T follicular helper cell (primary cell): Measurements from ENCODE around the gene ASCC3.
"Not testable (repeated sequence)": the region's sequence is repeated elsewhere in the genome, so short reads cannot be mapped to it uniquely, and the experiment has no call there.

Source experiments
- DNase-seq: peaks from one replicate; pipeline ENCODE4 v3.0.0-alpha.2; 2020; ENCODE audit warnings: low read depth

The ASCC3 gene

DNA sequence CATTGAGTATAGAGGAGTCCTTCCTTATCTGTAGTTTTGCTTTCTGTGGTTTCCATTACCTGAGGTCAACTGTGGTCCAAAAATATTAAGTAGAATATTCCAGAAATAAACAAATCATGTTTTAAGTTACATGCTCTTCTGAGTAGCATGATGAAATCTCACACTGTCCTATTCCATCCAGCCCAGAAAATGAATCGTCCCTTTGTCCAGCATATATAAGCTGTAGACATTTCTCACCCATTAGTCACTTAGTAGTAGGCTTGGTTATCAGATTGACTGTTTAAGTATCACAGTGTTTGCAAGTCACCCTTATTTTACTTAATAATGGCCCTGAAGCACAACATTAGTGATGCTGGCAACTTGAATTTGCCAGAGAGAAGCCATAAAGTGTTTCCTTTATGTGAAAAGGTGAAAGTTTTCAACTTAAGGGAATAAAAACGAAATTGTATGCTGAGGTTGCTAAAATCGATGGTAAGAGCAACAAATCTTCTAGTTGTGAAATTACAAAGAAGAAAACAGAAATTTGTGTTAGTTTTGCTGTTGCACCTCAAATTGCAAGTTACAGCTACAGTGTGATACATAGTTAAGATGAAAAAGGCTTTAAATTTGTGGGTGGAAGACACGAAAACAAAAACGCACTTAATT lies 217.8 kb downstream of the ASCC3 start:
- DNase-seq, result no peak

DNA sequence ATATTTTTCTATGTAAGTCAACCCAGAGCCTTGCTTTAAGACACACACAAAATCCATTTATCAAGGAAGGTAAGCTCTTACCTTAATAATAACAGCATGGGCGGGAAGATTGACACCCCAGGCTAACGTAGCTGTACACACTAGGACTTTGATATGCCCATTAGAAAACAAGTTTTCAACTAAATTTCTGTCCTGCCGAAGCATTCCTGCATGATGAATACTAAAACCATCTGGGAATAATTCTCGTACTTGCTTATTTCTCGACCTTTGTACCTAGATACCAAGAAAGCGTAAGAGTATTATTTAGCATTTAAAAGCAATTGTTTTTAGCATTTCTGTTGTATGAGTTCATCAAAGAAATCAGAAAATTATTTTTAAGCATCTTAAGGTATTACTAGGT lies 218.9 kb downstream of the ASCC3 start:
- no peak for DNase-seq

DNA sequence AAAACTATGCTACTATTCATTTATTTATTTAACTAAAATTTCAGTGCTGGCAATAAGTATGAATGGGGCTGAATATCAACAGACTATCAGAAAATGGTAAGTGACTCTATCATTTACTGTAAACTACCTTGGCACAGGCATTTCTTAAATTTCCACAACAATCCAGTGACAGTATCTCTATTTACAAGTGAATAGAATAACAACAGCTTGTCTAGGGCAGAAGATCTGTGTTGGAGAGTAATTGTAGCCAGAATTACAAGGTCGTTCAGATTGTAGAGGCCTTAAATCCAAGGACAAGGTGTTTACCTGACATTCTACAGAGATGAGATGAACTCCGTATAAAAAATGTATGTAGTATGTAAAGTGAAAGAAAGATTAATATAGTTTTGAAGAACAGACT lies 222.6 kb downstream of the ASCC3 start:
- DNase-seq, result no peak

DNA sequence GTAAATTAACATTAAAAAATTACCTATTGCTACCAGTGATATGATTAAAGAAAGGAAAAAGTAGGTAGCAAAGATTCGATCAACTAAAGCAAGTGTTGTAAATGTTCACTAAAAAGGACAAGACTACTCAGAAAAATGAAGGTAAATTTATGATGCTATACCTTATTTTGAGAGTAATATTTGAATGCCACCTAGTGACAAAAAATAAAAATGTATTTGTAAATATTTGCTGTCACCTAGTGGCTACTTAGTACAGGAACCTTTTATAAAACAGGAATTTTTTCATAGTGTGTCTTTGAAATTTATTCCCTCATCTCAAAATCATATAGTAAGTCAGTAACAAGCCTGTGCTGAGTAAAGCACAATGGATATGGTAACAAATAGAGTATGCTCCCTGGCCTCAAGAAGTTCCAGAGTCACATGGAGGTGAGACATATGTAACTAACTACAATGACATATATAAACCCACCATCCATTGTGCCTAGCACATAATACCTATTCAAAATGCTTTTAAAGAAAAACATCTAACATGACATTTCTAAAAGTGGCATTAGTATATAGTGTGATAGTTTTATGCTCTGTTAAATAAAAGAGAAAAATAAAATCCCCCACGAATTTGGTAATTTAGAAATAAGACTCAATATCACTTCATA lies 223.3 kb downstream of the ASCC3 start:
- no peak for DNase-seq

DNA sequence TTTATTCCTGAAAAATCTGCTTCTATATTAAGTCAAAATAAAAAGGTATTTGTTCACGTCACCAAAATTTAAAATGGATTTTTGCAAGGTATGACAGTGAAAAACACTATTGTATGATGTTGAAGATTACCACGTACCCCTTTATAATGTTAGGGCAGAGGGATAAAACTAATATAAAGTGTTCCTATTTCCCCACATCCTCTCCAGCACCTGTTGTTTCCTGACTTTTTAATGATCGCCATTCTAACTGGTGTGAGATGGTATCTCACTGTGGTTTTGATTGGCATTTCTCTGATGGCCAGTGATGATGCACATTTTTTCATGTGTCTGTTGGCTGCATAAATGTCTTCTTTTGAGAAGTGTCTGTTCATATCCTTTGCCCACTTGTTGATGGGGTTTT lies 240.0 kb downstream of the ASCC3 start:
- DNase-seq, result not testable (repeated sequence)

DNA sequence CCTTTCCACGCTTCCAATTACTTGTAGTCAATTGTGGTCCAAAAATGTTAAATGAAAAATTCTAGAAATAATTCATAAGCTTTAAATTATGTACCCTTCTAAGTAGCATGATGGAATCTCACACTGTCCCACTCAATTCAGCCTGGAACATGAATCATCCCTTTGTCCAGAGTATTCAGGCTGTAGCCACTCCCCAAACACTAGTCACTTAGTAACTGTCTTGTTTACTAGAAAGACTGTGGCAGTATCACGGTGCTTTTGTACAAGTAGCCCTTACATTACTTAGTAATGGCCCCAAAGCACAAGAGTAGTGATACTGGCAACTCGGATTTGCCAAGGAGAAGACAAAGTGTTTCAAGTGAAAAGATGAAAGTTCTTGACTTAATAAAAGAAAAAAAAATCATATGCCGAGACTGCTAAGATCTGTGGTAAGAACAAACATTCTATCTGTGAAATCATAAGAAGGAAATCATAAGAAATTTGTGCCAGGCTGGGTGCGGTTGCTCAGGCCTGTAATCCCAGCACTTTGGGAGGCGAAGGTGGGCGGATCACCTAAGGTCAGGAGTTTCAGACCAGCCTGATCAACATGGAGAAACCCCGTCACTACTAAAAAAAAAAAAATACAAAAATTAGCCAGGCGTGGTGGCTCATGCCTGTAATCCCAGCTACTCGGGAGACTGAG lies 247.9 kb downstream of the ASCC3 start:
- no peak for DNase-seq

DNA sequence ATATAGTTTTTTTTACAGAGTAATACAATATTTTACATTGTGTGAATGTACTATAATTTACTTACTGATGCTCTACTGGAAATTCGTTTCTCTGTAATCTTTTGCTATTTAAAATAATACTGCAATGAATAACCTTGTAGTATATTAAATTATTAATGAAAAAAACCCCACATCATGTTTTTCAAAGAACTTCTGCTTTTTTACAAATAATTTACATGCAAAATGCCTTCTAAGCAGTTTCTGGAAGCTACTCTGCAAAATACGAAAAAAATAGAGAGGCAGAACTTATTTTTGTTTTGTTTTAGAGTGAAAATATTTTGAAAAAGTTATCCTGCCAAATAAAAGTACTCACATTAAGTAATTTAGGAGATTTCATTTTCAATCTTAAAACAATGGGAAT lies 250.6 kb downstream of the ASCC3 start:
- DNase-seq, result no peak

DNA sequence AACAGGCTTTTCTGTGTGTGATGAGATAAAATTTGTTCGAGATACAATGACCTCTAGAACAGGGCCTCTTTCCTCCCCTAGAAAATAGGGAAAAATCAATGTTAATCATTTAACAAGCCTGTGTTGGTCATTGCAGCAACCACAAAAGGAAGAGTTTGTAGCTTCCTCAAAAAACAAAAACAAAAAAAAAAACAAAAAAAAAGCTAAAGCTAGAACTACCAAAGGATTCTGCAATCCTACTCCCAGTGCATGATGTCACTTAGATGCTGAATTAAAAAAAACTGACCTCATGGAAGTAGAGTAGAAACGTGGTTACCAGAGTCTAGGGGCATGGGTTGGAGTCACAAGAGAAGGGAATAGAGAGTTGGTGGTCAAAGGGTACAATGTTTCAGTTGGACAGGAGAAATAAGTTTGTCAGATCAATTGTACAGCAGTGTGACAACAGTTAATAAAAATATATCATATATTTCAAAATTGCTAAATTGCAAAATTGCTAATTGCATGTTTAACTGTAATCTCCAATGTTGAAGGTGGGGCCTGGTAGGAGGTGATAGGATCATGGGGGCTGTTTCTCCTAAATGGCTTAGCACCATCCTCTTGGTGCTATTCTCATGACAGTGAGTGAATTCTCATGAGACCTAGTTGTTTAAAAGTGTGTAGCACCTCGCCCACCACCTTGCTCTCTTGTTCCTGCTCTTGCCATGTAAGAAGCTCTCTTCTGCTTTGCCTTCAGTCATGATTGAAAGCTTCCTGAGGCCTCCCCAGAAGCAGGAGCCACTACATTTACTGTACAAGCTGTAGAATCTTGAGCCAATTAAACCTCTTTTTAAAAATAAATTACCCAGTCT lies 253.0 kb downstream of the ASCC3 start:
- no peak for DNase-seq

DNA sequence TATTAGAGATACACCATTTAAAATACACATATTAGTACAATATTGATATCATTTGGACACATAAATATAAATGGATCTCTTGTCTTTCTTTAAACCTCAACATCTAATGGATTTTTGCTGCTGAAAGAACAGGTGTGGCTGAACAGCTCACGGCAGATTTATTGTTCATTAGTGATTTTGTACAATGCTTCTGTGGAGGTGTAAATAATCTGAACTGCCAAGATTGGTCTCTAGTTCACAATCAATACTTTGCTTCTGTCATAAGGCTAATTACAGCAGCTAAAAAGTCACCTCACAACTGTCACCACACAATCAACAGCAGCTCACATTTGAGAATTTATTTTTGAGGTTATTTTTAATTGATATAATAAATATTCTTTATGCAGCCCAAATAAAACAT lies 254.4 kb downstream of the ASCC3 start:
- DNase-seq, result no peak

DNA sequence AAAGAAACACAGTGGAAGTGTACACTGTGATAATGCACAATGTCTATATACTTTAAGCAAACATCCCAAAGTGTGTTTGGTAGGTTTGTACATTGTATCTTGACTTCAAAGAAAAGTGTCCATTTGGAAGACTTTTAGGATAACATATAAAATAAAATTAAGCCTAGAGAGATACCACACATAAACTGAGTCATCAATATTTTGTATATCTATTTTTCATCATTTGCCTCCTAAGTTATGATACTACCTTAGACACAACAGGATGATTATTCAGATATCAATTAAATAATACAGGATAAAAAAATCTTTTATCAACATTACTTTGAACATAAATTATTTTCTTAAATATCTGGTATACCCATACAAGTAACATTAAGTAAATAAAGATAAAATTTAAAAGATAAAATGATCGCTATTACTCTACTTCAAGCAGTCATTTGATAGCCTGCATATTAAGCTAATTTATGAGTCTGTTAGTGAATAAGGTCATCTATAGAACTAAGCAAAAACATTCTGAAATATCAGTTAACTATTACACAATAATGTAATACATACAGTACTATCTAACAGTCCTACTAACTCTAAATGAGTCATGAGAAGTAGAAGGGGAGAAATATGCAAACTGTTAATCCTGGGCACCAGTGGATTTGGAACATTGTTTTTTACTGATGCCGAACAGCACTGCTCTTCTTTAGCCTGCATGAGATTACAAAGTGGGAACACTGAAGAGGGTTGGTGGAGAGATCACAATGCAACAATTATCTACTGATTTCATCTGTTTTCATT lies 258.0 kb downstream of the ASCC3 start:
- DNase-seq, result no peak

DNA sequence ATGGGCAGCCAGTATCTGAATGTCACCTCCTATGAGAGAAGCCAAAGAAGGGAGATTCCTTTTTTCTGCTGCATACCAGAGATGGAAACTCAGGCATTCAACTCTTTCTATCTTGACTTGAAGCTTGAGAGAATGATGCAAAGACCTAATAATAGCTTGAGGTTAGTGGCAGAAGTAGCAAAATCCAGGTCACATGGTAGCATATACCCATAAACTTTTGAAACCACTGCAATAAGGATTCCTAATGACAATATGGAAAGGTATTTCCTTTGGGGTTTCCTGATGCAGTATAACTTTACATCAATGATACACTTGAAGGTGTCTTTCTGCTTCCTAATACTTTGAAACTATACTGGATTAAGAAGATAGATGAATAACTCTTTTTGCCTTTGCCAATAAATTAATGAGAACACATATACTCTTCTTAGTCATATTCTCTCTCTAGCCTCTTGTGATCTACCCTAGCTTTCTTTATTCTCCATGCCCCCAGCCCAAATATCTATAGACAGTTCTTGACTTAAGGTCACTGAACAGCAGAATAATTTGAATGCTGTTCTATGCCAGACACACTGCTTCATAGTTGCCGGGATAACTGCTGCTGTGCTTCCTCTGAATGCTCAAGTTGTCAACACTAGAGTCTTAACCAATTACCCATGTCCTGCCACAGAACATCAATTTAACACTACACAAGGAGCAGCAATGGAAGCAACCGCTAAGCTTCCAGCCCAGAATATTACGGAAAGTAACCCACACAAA lies 260.9 kb downstream of the ASCC3 start:
- DNase-seq, result no peak

DNA sequence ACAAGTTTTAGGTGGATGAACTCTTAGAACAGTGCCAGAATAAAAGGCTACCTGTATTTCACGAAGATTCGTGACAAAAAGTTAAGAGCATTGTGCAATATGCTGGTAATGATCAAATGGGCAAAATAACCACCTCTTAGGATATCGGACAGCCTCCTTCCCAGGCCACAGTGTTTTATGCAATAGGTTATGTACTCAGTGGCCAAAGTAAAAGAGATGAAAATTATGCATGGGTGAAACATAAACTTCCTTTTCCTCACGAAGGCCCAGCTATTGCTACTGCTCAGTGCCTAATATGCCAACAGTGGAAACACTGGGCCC lies 262.8 kb downstream of the ASCC3 start:
- no peak for DNase-seq

DNA sequence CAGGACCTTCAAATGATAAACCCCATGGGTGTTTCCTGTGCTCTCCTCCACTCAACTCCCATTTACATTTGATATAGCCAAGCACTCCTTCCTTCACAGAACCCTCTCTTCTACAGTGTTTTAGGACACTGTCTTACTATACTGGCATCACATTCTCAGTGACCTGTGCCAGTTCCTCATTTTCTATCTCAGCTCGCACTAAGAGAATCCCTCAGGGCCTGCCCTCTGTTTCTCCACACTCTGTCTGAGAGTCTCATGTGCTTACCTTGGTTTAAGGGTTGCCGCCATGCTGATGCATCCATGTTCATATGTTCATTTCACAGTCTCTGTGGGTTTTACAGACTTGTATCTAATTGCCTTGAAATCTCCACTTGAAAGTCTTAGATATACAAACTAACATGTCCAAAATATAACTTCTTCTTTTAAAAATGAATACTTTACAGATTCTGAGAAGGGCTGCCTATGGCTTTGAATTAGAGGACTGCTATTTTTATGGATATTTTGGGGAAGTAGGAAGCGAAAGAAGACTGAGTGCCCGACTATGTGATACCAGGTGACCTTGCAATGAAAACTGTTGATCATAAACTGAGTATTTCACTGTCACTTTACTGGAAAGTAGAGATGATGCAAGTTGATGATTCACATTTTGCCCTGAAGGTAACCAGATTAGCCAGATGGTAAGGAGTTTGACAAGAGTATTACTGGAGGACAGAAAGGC lies 263.3 kb downstream of the ASCC3 start:
- no peak for DNase-seq

DNA sequence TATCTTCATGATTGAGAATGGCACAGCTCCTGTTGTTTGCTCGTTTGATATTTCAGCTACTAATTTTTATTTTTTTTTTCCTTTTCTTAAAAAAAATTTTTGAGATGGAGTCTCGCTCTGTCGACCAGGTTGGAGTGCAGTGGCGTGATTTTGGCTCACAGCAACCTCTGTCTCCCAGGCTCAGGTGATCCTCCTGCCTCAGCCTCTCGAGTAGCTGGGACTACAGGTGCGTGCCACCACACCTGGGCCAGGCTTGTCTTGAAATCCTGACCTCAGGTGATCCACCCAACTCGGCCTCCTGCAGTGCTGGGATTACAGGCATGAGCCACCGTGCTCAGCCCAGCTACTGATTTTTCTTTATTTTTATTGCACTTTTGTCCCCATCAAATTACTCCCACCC lies 266.2 kb downstream of the ASCC3 start:
- no peak for DNase-seq

DNA sequence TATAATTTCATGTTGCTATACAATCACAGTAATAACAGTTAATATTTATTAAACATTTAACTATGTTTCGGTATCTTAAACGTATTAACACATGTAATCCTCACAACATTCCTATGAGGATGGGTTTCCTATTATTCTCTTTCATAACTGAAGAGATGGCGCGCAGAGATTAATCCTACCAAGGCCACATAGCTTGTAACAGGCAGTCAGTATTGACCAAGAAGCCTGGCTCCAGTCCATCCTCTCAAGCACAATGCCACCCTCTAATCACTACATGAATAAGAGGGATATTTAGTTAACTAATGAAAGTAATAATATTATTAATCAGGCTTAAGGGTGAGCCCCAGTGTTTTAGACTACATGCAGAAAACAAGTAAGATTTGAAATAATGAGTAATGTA lies 266.7 kb downstream of the ASCC3 start:
- DNase-seq, result no peak

DNA sequence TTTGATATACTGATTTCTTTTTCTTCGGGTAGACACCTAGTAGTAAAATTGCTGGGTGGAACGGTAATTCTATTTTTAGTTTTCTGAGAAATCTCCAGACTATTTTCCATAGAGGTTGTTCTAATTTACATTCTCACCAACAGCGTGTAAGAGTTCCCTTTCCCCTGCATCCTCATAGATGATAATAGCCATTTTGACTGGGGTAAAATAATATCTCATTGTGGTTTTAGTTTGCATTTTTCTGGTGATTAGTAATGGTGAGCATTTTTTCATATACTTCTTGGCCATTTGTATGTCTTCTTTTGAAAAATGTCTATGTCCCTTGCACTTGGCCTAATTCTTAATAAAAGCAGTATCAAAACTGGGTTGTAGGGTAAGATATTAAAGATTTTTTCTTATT lies 267.5 kb downstream of the ASCC3 start:
- DNase-seq, result no peak

DNA sequence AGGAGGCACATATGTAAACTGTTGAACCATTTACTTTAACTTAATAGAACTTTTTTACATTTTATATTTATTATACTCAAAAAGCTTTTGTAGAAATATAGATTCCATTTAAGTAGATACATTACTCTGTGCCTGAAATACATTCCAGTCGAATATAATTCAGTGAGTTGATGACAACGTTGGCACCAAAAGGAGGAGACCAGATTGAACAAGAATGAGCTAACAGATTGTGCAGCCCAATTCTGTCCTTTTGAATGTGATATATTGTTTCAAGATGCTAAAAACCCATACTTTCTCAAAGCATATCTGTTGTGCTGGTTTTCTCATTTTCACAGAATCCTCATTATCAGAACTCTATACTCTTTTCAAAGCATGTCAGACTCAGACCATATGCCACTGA lies 269.0 kb downstream of the ASCC3 start:
- DNase-seq, result no peak

DNA sequence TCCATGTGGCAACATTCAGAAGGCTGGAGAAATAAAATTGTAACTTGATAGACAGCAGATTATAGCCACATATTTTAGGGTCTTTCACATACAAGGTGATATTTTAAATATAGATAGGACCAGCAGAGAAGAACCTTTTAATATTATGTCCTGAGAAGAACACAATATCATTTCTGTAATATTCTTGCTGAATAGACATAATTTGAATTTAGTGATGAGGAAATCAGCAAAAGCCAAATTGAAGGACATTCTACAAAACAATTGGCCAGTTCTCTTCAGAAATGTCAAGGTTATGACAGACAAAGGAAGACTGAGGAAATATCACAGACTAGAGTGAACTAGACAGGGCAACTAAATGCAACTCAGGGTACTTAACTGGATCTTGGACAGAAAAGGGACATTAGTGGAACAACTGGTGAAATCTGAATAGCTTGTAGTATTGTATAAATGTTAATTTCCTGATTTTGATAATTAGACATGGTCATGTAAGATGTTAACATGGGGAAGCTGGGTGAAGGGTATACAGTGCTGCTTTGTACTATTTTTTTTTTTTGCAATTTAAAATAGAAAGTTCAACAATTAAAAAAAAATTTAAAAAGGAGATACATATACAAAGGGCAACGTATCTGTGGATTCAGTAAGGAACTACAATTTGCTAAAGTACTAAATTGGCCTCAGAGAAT lies 281.9 kb downstream of the ASCC3 start:
- DNase-seq, result no peak

DNA sequence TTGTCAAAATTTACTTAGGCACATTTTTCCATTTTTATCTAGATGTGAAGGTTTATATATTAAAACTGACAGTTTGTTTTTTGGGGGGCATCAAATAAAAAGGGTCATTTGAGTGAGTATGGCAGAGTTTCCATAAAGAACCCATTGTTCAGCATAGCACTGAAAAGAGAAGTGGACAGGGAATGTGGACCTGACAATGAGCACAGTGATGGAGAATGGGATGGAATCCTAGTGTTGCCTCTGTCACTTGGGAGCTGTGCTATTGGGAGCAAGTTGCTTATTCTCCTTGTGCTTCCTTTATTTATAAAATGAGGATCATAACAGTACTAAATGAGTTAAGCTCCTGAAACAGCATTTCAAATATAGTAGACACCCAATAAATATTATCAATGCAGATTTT lies 285.7 kb downstream of the ASCC3 start:
- no peak for DNase-seq

DNA sequence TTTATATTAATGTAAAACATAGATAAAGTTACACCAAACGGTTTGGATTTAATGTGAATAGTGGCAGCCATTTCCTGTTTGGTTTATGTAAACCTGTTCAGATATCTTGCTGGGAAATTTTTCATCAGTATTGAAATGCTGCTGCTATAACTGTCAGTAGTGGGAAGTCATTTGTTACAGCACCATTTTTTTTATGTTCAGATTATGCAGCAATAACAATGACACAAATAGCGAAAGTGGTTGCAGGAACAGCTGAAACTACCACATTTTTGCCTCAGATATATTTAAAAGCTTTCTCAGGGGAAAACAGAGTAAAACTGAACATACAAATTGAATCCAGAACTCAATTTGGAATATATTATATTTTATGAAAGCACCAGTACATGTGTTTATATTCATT lies 287.6 kb downstream of the ASCC3 start:
- DNase-seq, result no peak
